GM06990 (cell line): ENCODE data around the gene CAPN7.

Source experiments
- DNase-seq: peaks from one replicate; pipeline ENCODE4 v3.0.0-alpha.2; 2011; ENCODE audit not compliant: insufficient read length; ENCODE audit errors: extremely low read depth
- H3K27me3 ChIP-seq: replicated peaks from 2 replicates; pipeline ENCODE4 v1.6.0; 2011; ENCODE audit warnings: low read length; ENCODE audit not compliant: control insufficient read depth, insufficient read depth
- H3K36me3 ChIP-seq: 2 replicates; pipeline ENCODE4 v1.5.1; 2011; ENCODE audit warnings: low read length; ENCODE audit not compliant: control insufficient read depth, insufficient read depth
- H3K4me3 ChIP-seq: replicated peaks from 2 replicates; pipeline ENCODE4 v1.5.1; 2011; ENCODE audit warnings: low read depth, mild to moderate bottlenecking, control low read depth, low read length
- TF ChIP-seq, protein P1 (sequence below): IDR thresholded peaks from 2 replicates; pipeline ENCODE4 v1.5.1; 2011; ENCODE audit warnings: low read length, control low read depth, mild to moderate bottlenecking, inconsistent platforms; ENCODE audit not compliant: insufficient read depth, poor library complexity, severe bottlenecking

The CAPN7 gene

DNA sequence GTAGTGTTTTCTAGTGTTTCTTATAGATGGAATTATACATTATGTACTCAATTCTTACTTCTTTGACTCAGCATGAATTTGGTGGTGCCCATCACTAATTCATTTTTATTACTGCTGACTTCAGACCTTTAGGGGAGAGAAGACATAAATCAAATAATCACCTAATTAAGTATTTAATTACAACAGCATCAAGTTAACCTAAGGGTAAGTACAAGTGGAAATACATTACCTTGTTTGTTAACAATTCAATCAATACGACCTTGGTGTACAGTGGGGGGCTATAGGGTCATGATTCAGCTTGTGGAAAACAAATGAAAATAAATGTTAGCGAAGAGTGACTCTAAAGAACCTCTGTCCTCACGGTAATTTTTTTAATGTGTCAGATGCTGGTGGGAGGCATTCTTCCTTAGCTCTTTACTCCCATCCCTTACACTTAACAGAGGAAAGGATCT lies 538 bp upstream of the CAPN7 start:
- peak overlapping the region; percentile 67 for H3K4me3 ChIP-seq
- TF ChIP-seq, protein P1, sequence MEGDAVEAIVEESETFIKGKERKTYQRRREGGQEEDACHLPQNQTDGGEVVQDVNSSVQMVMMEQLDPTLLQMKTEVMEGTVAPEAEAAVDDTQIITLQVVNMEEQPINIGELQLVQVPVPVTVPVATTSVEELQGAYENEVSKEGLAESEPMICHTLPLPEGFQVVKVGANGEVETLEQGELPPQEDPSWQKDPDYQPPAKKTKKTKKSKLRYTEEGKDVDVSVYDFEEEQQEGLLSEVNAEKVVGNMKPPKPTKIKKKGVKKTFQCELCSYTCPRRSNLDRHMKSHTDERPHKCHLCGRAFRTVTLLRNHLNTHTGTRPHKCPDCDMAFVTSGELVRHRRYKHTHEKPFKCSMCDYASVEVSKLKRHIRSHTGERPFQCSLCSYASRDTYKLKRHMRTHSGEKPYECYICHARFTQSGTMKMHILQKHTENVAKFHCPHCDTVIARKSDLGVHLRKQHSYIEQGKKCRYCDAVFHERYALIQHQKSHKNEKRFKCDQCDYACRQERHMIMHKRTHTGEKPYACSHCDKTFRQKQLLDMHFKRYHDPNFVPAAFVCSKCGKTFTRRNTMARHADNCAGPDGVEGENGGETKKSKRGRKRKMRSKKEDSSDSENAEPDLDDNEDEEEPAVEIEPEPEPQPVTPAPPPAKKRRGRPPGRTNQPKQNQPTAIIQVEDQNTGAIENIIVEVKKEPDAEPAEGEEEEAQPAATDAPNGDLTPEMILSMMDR = no peak

DNA sequence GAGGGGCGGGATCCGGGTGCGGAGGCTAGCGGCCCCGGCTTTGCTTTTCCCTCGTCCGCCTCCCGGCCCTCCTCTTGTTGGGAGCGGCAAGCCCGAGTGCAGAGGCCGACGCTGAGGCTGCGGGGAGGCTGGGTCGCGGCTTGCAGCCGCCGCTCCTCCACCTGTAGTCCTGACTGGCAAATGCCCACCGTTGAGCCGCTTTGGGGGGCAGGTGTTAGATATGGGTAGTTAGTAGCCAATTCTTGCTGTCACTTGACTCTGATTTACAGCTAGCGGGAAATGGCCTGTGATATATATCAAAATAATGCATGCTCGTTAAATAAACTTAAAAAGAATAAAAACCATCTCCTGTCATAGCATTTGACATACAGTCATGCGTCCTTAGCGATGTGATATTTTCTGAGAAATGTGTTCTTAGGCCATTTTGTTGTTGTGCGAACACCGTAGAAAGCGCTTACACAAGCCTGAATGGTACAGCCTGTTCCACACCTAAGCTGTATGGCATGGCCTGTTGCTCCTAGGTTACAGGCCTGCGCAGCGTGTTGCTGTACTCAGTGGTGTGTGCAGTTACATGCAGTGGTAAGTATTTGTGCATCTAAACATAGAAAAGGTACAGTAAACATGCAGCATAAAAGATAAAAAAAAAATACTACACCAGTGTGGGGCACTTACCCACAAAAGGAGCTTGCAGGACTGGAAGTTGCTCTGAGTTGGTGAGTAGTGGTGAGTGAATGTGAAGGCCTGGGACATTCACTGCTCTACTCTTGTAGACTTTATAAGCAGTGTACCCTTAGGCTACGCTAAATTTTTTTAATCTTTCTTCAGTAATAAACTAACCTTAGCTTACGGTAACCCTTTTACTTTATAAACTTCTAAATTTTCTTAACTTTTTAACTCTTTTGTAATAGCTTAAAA lies 873 bp downstream of the CAPN7 start:
- peak; percentile 20 for DNase-seq
- TF ChIP-seq, protein P1 = no peak

More for the DNA sequence above, 538 bp upstream of the CAPN7 start:
- Histone ChIP-seq H3K36me3 (no peaks in the 10 kb centered on the region), H3K27me3 (no peaks in the 10 kb centered on the region)
- no peak for DNase-seq

GRCh38 chr3:15207836-15208504 lies 1.9 kb downstream of the CAPN7 start:
- TF ChIP-seq, protein P1 = no peak
- no peaks in the 10 kb centered on the region for H3K36me3 ChIP-seq

More for the DNA sequence above, 873 bp downstream of the CAPN7 start:
- Histone ChIP-seq H3K27me3 (no peaks in the 10 kb centered on the region), H3K36me3 (no peaks in the 10 kb centered on the region), H3K4me3 (peak overlapping the region; percentile 93)

DNA sequence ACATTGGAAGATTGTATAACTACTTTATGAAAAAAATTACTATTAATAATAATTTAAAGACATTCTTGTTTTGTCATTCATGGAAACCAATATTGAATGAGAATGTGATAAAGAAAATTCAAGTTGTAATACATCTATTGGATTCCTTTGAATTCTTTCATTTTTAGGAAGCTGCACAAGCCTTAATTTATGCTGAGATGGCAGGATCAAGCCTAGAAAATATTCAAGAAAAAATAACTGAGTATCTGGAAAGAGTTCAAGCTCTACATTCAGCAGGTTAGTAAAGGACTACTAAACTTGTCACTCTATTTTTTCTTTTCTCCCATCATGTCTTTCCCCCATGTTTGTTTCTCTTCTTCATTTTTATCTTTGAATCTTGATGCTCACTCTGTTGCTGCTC lies 5.9 kb downstream of the CAPN7 start:
- Histone ChIP-seq H3K36me3 (no peaks in the 10 kb centered on the region; the same call in 1 of the 2 replicates), H3K27me3 (no peaks in the 10 kb centered on the region), H3K4me3 (no peak overlapping the region)
- TF ChIP-seq, protein P1 = no peak
- no peak for DNase-seq

More at GRCh38 chr3:15207836-15208504, 1.9 kb downstream of the CAPN7 start:
- Histone ChIP-seq H3K27me3 (no peaks in the 10 kb centered on the region), H3K4me3 (peak overlapping the region; percentile 93)
- DNase-seq = no peak

- Histone ChIP-seq H3K36me3 (peaks cover 3% of the 10 kb centered on the region), H3K4me3 (no peak overlapping the region), H3K27me3 (no peaks in the 10 kb centered on the region)
- TF ChIP-seq, protein P1 = no peak
- DNase-seq = no peak
Observed at GRCh38 chr3:15214758-15215157, 8.7 kb downstream of the CAPN7 start.
